ENCODE results near the gene RB1.

GRCh38 chr13:48318821-48319511 lies 15.4 kb downstream of the RB1 start:
- TF ChIP-seq CTCF (IDR thresholded peaks at IDR 0.05) (no peak), POLR2A (IDR thresholded peaks at IDR 0.05) (no peak)
